HG03045 (cell line): ENCODE data around the gene ZNF236.
A peak's percentile ranks its signal among the peaks of the same experiment; 100 is the strongest.
"Not testable (repeated sequence)": the region's sequence is repeated elsewhere in the genome, so short reads cannot be mapped to it uniquely, and the experiment has no call there.

Experiments used
- ATAC-seq: cut with Tn5 transposase; IDR thresholded peaks from one replicate; pipeline ENCODE4 v1.9.1; 2021; ENCODE audit warnings: mild to moderate bottlenecking, moderate library complexity; ENCODE audit not compliant: unreplicated experiment

ZNF236 gene

GRCh38 chr18:76822506-76823160 is at the start of gene ZNF236:
Gene ZNF236, plus strand, starts transcription at chr18:76822557. Its CDS starts 51 bp downstream, at chr18:76822608.
- peak; percentile 47 for ATAC-seq

DNA sequence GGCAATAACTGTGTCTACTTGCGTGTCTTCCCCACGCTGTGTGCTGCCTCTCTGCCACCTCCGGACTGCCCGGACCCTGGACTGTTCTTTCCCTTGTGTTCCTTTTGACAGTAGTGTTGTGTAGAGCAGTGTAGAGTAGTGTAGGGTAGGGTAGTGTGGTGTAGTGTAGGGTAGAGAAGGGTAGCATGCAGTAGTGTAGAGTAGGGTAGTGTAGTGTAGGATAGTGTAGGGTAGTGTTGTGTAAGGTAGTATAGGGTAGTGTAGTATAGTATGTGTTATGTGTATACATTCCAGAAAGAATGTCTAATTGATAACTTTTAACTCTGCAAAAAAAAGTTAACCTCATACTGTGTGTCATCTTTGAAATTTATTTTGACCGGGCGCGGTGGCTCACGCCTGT is 49.7 kb upstream of the ZNF236 start:
- no peak for ATAC-seq

- ATAC-seq: not testable (repeated sequence)
These were observed 45.3 kb upstream of the ZNF236 start for GRCh38 chr18:76777036-76777435.

GRCh38 chr18:76783786-76784484 is 38.4 kb upstream of the ZNF236 start:
- no peak for ATAC-seq

DNA sequence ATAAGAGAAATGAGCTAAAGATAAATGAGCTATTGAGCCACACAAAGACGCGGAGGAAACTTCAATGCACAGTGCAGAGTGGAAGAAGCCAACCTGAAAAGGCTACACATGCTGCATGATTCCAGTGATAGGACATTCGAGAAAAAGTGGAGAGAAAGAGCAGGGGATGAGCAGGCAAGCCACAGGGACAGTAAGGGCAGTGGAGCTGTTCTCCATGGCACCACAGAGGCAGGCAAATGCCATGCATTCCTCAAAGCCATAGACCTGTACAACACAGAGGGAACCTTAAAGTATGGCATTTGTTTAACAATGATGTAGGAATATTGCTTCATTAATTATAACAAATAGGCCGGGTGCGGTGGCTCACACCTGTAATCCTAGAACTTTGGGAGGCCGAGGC is 36.5 kb upstream of the ZNF236 start:
- no peak for ATAC-seq

DNA sequence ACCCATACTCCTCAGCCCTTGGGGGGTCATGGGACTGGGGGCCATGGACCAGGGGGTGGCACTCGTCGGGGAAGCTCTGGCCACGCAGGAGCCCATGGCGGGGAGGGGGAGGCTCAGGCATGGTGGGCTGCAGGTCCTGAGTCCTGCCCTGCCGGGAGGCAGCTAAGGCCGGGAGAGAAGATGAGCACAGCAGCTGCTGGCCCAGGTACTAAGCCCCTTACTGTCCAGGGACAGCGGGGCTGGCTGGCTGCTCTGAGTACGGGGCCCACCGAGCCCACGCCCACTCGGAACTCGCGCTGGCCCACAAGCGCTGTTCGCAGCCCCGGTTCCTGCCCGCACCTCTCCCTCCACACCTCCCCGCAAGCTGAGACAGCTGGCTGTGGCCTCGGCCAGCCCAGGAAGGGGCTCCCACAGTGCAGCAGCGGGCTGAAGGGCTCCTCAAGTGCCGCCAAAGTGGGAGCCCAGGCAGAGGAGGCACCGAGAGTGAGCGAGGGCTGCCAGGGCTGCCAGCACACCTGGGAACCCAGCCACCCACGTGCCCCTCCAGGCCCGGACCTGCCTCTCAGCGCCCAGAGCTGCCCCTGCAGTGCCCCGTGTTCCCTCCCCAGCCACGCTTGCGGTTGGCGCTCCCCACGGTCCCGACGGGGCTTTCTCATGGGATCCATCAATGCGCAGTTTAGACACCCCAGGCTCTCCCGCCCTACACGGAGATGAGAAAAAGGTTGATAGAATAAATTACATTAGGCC is 33.6 kb upstream of the ZNF236 start:
- ATAC-seq: no peak

DNA sequence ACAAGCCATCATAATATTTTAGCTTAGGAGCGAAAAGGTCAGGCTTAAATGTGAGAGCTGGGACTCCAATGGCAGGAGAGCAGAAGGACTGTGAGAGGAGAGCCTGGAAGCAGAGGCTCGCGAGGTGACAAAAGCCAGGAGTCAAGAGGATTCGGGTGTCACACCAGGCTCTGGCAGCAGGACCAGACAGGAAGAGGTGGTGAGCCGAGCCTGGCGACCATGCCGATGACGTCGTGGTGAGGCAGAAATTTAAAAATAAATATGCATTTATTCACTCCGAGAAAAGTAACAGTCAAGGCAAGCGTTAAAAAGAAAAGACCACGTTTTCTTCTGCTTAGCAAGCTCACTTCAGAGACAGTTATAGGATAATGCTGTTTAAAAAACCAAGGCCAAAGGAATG is 31.3 kb upstream of the ZNF236 start:
- no peak for ATAC-seq

DNA sequence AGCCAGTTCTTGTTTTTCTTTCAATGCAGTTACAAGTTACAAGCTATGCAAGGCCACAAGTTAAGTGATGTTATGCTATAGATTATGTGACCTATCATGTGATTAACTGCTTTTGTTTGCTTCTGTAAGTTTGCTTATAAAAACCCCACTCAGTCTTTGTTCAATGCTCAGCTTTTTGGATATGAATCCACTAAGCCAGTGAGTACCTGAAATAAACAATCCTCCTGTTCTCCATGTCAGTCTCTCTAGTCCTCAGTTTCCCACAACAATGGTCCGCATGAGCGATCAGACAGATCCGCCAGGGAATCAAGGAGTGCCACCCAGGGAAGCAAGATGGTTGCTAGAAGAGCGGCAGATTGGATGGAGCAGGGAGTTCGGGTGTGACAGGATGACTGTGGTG is 30.7 kb upstream of the ZNF236 start:
- ATAC-seq: no peak

GRCh38 chr18:76794326-76794725 is 28.0 kb upstream of the ZNF236 start:
- ATAC-seq: no peak

- peak; percentile 95 for ATAC-seq
These were observed 20.5 kb upstream of the ZNF236 start for GRCh38 chr18:76801567-76802505.

- no peak for ATAC-seq
These were observed 18.9 kb upstream of the ZNF236 start for GRCh38 chr18:76803413-76803812.

DNA sequence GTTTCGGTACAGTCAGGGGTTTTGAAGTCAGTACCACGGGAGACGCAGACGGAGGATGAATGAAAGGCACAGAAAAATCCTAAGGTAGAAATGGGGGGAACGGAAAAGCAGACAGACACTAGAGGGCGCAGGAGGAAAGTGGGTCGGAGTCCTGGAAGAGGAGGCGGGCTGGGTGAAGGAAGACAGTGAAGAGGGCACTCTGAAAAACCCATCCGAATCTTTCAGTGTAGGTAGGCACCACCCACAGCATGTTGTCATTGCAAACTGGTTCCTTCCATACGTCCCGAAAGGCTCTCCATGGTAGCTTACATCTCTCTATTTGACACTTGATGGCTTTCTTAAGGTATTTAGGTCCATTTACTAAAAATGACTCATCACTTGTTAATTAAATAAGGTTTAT is 18.5 kb upstream of the ZNF236 start:
- ATAC-seq: no peak

DNA sequence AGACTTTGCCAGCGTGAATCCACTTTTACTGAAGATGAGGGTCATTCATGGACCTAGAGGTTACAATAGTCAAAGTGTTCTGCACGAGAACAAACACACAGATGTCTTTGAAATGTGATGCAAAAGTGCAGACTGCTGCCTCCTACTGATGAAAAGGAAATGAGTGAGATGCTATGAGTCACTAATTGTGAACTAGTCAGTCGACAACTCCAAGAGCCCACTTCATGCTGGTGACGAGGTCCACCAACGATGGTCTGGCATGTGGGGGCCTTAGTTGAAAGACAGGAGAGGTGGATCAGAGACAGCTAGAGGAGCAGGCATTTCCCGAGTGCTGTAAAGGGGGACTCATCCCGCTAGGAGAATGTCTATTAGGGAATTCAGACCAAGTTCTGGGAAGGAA is 17.1 kb upstream of the ZNF236 start:
- ATAC-seq: no peak

DNA sequence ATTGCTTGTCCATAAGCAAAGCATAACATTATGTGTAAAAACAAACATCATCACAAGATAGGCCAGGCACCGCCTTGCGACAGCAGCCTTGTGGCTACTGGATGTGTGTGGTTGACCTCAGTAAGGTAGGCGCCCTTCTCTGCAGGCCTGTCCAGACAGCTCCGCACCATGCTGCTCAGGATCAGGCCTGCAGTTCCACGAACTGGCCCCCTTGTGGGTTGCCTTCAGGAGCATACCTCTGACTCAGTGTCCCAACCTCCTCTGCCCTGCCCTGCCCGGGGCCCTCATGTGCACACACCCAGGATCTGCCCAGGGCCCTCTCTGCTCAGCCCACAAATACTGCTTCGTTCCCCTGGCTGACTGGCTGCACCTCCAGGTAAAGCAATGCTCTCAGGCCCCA is 16.1 kb upstream of the ZNF236 start:
- no peak for ATAC-seq

DNA sequence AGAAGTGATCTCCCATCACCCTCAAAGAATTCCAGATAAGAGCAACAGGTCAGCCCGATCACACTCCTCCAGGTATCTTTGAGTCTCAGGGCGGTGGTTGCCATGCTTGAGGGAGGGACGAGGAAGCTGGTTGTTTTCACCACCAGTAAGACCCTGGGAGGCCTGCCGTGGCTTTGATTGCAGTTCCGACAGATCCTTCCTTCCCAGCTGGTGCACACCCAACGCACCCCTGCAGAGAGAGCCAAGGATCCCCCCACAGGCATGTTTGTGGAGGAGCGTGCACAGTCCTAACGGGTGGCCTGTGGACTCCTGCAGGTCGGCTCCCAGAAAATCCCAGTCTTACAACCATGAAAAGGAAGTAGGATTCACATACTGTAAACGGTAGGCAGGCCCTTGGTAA is 13.8 kb upstream of the ZNF236 start:
- ATAC-seq: no peak

DNA sequence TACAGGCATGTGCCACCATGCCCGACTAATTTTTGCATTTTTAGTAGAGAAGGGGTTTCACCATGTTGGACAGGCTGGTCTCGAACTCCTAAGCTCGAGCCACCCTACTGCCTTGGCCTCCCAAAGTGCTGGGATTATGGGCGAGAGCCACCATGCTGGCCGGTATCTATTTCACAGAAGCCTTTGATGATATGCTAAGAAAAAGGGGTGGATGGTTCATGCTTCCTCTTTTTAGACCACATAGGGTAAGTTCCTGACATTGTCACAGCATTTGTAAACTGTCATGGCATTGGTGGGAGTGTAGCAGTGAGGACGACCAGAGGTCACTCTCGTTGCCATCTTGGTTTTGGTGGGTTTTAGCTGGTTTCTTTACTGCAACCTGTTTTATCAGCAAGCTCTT is 10.8 kb upstream of the ZNF236 start:
- not testable (repeated sequence) for ATAC-seq

DNA sequence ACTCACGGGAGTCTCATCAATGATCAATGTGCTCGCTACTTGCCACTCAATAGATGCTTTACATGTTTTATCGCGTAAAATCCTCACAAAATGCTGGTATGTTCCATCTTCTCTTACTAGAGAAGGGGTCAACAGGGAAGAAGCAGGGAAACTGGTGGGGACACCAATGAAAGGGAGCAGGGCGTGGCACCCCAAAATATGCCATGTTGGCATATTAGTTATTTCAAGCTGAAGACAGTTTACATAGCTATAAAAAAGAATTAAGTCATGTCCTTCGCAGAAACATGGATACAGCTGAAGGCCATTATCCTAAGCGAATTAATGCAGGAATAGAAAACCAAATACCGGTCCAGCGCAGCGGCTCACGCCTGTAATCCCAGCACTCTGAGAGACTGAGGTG is 8.1 kb upstream of the ZNF236 start:
- no peak for ATAC-seq

GRCh38 chr18:76816127-76816526 is 6.2 kb upstream of the ZNF236 start:
- ATAC-seq: no peak

- no peak for ATAC-seq
These were observed 4.3 kb upstream of the ZNF236 start for GRCh38 chr18:76817888-76818611.

- ATAC-seq: no peak
These were observed 2.8 kb upstream of the ZNF236 start for GRCh38 chr18:76819411-76820136.
